ENCODE data around the gene OR2T1. TPM values are rescaled to one million over a fixed set of nuclear protein-coding genes. Genes with fewer than 3 reads are reported as not detected.

Gene OR2T1
- total and polyA plus RNA-seq, 2 donors (not counting 1 experiment from before 2014, with no cell fraction given): not detected

- no peak overlapping the region for H3K4me2 ChIP-seq (replicated peaks; ENCODE audit: low read depth, low read length, poor library complexity, severe bottlenecking)
- DNase-seq (no peak), ATAC-seq (ENCODE audit: low read depth) (no peak)
- no peaks in the 10 kb centered on the region for H3K9me3 ChIP-seq (ENCODE audit: control extremely low read depth in 1 of 3, control insufficient read depth in 2 of 3, insufficient read depth in 1 of 3, low read length in 2 of 3)
- no peak overlapping the region for H3K4me3 Mint-ChIP-seq
- H3K9ac ChIP-seq (ENCODE audit: low read length): no peak overlapping the region
- H3K4me1 ChIP-seq (ENCODE audit: control insufficient read depth in 2 of 2, insufficient read depth in 2 of 2, low read length in 2 of 2): no peaks in the 10 kb centered on the region
- H3K9me3 Mint-ChIP-seq (ENCODE audit: insufficient read depth): no peaks in the 10 kb centered on the region
- H3K36me3 ChIP-seq (replicated peaks in 1 of 2; ENCODE audit: control extremely low read depth in 1 of 2, control insufficient read depth in 1 of 2, extremely low read depth in 1 of 2, insufficient read depth in 2 of 2, low read length in 1 of 2): no peaks in the 10 kb centered on the region
- no peaks in the 10 kb centered on the region for H3K79me2 ChIP-seq (ENCODE audit: control insufficient read depth, insufficient read depth, low read length)
- ChIA-PET CTCF (no interaction called here), POLR2A (interaction anchor here (0.6 kb wide), 1 partner anchor 1112 kb away, joined by 3 read pairs; no protein-coding TSS in a partner anchor)
- no peaks in the 10 kb centered on the region for H3K27me3 ChIP-seq (replicated peaks in 1 of 4; ENCODE audit: control extremely low read depth in 1 of 4, control insufficient read depth in 3 of 4, insufficient read depth in 4 of 4, low read length in 3 of 4)
- intact Hi-C loops (cut with micrococcal nuclease): no loop called here
- H3K4me1 Mint-ChIP-seq: no peaks in the 10 kb centered on the region
- H4K20me1 ChIP-seq (ENCODE audit: control insufficient read depth, insufficient read depth, low read length, poor library complexity, severe bottlenecking): no peaks in the 10 kb centered on the region
- no peak overlapping the region for H2AFZ ChIP-seq (ENCODE audit: insufficient read depth, low read depth, low read length, poor library complexity, severe bottlenecking)
- H3K27me3 Mint-ChIP-seq: peaks cover 10% of the 10 kb centered on the region
- H3K27ac Mint-ChIP-seq: no peak overlapping the region
- no CpG with 5 or more reads among the region's 3 CpGs for WGBS (ENCODE audit: insufficient coverage)
- no peak overlapping the region for H3K27ac ChIP-seq (ENCODE audit: low read length in 2 of 2)
- TF ChIP-seq CTCF (IDR thresholded peaks at IDR 0.05) (no peak), EZH2 (IDR thresholded peaks at IDR 0.05; ENCODE audit: borderline replicate concordance, insufficient read depth, low read depth, low read length, poor library complexity, severe bottlenecking) (no peak)
- no peak overlapping the region for H3K4me3 ChIP-seq (ENCODE audit: control extremely low read depth in 1 of 5, extremely low read depth in 1 of 5, insufficient read depth in 1 of 5, low read depth in 2 of 5, low read length in 4 of 5)
These were observed 22.0 kb upstream of the OR2T1 start for GRCh38 chr1:248380854-248381253.

GRCh38 chr1:248388426-248388825, 14.4 kb upstream of the OR2T1 start:
- no peak overlapping the region for H3K27ac Mint-ChIP-seq
- ATAC-seq (ENCODE audit: low read depth): no peak

More at GRCh38 chr1:248388426-248388825, 14.4 kb upstream of the OR2T1 start:
- no CpG with 5 or more reads among the region's 2 CpGs for WGBS (ENCODE audit: insufficient coverage)
- Histone ChIP-seq H3K79me2 (ENCODE audit: control insufficient read depth, insufficient read depth, low read length) (no peaks in the 10 kb centered on the region), H3K27me3 (replicated peaks in 1 of 4; ENCODE audit: control extremely low read depth in 1 of 4, control insufficient read depth in 3 of 4, insufficient read depth in 4 of 4, low read length in 3 of 4) (peaks cover 0 to 5% (median 1%) of the 10 kb centered on the region in 4 experiments), H3K36me3 (replicated peaks in 1 of 2; ENCODE audit: control extremely low read depth in 1 of 2, control insufficient read depth in 1 of 2, extremely low read depth in 1 of 2, insufficient read depth in 2 of 2, low read length in 1 of 2) (no peaks in the 10 kb centered on the region), H3K4me2 (replicated peaks; ENCODE audit: low read depth, low read length, poor library complexity, severe bottlenecking) (no peak overlapping the region), H3K9ac (ENCODE audit: low read length) (no peak overlapping the region), H2AFZ (ENCODE audit: insufficient read depth, low read depth, low read length, poor library complexity, severe bottlenecking) (no peak overlapping the region), H3K27ac (ENCODE audit: low read length in 2 of 2) (no peak overlapping the region), H3K4me1 (ENCODE audit: control insufficient read depth in 2 of 2, insufficient read depth in 2 of 2, low read length in 2 of 2) (no peaks in the 10 kb centered on the region), H3K4me3 (ENCODE audit: control extremely low read depth in 1 of 5, extremely low read depth in 1 of 5, insufficient read depth in 1 of 5, low read depth in 2 of 5, low read length in 4 of 5) (no peak overlapping the region), H3K9me3 (ENCODE audit: control extremely low read depth in 1 of 3, control insufficient read depth in 2 of 3, insufficient read depth in 1 of 3, low read length in 2 of 3) (no peaks in the 10 kb centered on the region), H4K20me1 (ENCODE audit: control insufficient read depth, insufficient read depth, low read length, poor library complexity, severe bottlenecking) (no peaks in the 10 kb centered on the region)
- Mint-ChIP-seq H3K27me3 (peaks cover 15% of the 10 kb centered on the region), H3K4me1 (no peaks in the 10 kb centered on the region), H3K9me3 (ENCODE audit: insufficient read depth) (no peaks in the 10 kb centered on the region), H3K4me3 (no peak overlapping the region)
- TF ChIP-seq CTCF (IDR thresholded peaks at IDR 0.05) (no peak), EZH2 (IDR thresholded peaks at IDR 0.05; ENCODE audit: borderline replicate concordance, insufficient read depth, low read depth, low read length, poor library complexity, severe bottlenecking) (no peak)
- CTCF ChIA-PET: no interaction called here
- POLR2A ChIA-PET: no interaction called here
- DNase-seq: no peak
- intact Hi-C loops (cut with micrococcal nuclease): no loop called here

All from B cell (primary cell).